Left renal cortex interstitium (tissue), 4 donors: ENCODE data around the gene ANKRD12. TPM values are rescaled to one million over a fixed set of nuclear protein-coding genes. Genes with fewer than 3 reads are reported as not detected.

ENCODE experiments used
- DNase-seq, 4 donors: peaks; one replicate each; pipeline ENCODE4 v3.0.0-alpha.2; 2013; ENCODE audit warnings: low read depth in 4 of 4, low spot score in 2 of 4, missing footprints in 1 of 4
- polyA plus RNA-seq, 4 donors: library from polyadenylated mRNA; unstranded; fragments of 120-200 nt; gene quantifications; one replicate each; pipeline ENCODE4 v1.2.1, GENCODE V29; 2013; ENCODE audit not compliant: insufficient read length in 4 of 4

ANKRD12 gene
- polyA plus RNA-seq, 4 donors, result 29.4 to 32.0 (median 30.7) TPM

DNA sequence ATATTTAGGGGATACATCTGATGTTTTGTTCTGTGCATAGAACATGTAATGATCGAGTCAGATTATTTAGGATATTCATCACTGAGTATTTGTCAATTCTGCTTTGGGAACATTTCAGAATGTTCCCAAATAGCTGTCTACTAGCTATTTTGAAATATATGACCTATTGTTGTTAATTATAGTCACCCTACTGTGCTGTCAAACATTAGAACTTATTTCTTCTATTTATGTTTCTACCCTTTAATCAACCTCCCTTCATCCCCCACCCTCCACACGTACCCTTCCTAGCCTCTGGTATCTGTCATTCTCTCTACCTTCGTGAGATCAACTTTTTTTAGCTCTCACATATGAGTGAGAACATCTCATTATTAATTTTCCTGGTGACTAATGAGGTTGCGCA lies 40.9 kb downstream of the ANKRD12 start:
- no peak for DNase-seq

DNA sequence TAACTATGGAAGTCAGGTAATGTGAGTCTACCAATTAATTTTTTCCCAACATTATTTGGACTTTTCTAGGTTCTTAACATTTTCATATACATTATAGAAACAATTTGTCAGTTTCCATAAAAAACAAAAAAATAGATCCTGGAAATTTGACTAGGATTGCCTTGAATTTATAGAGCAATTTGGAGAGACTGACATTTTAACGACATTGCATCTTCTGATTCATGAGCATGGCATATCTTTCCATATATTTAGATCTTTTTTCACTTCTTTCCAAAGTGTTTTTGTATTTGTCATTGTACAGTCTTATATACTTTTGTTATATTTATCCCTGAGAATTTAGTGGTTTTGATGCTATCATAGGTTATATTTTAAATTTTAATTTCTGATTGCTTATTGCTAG lies 42.0 kb downstream of the ANKRD12 start:
- DNase-seq, result no peak

DNA sequence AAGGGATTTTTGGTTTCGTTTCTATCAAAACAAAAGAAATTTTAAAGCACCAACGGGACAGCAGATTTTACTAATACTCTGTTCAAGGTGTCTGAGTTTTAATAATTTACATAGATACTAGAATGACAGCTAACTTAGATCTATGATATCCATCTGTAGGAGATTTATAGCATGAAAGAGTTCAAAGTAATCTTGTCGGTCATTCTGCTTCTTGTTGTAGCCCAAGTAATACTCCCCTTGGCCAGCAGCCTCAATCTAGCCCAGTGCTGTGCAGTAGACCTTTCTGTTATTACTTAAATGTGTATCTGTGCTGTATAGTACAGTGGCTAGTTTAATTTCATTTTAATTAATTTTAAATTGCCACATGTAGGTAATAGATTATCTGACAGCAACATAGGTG lies 44.7 kb downstream of the ANKRD12 start:
- DNase-seq, result no peak

DNA sequence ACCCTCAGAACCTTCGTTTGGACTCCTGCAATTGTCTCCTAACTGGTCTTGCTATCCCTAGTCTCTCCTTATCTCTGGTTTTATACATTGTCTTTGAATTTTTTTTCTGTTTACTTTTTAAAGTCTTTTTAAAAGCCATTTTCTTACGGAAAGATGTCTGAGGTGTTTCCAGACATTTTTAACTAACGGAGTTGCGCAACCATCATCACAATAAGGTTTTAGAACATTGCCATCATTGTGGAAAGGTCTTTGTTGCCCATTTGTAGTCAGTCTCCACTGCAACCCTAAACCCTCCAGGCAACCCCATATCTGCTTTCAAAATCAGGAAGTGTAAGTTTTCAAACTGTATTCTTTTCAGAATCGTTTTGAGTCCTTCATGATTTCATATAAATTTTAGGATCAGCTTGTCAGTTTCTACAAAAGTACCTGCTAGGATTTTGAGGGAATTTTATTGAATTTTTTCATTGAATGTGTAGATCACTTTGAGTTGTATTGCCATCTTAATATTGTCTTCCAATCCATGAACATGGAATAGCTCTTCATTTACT lies 46.3 kb downstream of the ANKRD12 start:
- DNase-seq, result no peak

DNA sequence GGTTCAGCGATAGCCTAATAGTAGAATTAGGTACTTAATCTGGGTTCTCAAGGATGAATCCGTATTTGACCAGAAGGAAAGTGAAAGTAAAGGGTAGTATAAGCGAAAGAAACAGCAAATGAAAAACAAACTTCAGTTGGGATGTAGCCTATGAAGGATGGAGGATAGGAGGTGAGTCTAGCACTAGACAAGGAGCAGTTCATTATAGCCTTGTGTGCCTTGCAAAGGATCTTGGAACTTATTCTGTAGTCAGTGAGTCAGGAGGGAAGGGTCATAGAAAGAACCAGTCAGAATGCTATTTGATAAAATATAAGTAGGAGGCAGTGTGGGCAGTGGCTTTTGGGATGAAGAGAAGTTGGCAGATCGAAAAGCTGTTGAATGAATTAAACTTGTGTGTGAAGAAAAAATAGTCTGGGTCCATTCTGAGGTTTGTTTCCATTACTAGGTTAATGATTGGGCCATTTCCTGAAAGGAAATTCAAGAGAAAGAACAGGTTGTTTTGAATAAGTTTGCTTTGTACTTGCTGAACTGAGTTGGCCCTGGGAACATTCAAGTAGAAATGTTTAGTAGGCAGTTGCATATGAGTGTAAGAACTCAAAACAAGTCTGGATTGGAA lies 48.5 kb downstream of the ANKRD12 start:
- no peak for DNase-seq

DNA sequence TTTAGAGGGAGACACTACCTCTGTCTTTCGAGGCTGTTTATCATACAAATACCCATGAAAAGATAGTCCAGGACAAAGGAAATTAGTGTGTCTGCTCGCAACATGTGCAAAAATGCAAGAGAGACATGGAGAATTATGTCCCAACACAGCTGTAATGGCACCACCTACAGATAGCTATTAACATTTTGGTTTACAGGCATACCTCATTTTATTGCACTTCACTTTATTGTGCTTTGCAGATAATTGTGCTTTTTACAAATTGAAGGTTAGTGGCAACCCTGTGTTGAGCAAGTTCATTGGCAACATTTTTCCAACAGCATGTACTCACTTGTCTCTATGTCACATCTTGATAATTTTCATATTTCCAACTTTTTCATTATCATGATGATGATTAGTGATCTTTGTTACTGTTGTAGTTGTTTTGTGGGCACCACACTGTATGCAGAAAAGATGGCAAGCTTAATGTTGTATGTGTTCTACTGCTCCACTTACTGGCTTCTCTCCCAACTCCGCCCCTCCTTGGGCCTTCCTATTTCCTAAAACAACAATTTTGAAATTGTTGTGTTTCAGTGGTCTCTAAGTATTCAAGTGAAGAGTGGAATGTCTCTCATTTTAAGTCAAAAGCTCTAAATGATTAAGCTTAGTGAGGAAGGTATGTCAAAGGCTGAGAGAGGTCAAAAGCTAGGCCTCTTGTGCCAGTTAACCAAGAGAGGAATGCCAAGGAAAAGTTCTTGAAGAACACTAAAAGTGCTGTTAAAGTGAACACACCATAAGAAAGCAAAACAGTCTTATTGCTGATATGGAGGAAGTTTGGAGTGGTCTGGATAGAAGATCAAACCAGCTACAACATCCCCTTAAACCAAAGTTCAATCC lies 52.0 kb downstream of the ANKRD12 start:
- no peak for DNase-seq

DNA sequence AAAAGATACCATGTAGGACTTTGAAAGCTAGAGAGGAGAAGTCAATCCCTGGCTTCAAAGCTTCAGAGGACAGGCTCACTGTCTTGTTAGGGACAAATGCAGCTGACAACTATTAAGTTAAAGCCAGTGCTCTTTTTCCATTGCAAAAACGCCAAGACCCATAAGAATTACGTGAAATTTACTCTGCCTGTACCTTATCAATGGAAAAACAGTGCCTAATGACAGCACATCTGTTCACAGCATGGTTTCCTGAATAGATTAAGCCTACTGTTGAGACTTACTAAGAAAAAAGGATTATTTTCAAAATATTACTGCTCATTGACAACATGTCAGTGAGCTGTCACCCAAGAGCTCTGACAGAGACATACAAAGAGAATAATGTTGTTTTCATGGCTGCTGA lies 52.9 kb downstream of the ANKRD12 start:
- no peak for DNase-seq

DNA sequence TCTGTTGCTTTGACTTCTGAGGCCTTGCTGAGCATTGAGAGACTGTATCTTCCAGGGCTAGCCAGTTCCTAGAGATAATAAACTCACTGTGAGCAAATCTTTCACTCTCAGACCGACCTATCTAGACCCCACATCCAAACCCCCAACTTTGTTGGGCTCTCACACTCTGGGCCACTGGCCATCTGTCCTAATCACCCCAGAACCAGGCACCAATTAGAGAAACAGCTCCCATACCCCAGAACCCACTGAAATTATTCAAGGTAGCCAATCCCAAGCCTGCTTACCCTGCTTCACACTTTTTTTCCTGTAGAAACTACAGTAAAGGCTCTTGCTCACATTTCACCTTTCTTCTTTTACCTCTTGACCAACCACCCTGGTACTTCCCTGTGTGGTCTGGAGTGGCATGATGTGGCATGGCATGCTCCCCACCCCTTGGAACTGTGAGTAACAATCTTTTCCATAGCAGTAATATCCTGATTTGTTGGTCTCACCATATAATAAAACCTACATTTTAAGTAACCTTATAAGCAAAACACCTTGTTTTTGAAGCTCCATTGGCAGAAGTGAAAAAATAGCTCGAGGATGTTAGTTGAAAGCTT lies 55.2 kb downstream of the ANKRD12 start:
- no peak for DNase-seq

DNA sequence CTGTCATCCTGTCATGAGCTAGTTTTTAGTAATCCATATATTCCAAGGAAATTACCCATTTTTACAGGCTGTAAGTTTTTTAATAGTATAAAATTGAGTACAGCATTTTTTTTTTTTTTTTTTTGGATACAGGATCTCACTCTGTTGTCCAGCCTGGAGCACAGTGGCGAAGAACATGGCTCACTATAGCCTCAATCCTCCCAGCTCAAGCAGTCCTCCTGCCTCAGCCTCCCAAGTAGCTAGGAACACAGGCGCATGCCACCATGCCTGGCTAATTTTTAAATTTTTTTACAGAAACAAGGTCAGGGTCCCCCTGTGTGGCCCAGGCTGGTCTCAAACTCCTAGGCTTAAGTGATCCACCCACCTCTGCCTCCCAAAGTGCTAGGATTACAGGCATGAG lies 56.5 kb downstream of the ANKRD12 start:
- DNase-seq, result no peak

DNA sequence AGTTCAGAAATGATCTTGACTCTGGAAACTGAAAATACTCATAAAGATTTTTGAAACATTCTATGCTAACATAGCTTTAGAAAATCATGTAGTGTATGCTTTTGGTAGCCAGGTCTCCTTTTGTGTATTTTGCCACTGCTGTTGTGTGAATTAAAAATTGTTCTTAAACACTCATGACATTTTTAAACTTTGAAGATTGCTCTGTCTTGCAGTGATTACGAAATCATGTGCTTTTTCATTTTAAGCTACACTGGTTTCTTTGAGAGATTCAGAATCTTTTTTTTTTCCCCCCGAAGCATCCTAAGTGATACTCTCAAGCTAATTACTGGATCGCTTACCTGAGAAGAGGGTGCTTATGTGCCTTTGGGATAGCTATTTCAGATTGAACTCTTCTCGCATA lies 60.0 kb downstream of the ANKRD12 start:
- DNase-seq, result no peak

DNA sequence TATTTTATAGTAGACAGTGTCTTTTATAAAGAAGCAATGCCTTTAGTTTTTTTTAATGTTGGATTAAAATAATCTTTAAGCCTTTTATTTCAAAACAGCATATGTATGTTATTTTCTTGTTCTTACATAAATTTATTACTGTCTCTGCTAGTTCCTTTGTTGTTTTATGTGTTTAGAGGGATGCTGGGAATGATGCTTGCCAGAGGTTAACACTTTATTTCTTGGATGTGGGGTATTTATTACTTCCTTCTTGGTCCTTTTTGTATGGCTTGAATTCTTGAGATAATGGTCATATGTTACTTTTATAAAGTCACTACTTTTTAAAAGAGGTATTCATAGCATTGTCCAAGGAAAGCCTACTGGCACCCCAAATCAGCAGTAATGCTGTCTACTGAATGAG lies 63.1 kb downstream of the ANKRD12 start:
- peak in 3 of 4 donors; percentile 23 to 34 (median 29) for DNase-seq

DNA sequence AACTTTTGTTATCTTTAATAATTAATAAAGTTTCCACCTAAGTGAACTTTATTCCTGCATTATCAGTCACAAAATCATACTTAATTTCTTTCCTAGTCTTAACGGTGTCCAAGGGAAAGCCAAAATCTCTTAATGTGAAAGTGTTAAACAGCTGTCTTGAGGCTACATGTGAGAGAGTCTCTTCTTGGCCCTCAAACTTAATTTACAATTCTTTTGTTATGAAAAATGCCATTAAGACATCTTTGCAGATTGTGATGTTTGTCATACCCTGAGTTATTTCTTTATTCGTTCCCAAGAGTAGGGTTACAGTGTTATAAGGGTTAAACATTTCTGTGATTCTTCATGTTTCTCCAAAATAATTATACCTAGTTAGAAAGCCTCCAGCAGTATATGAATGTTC lies 64.6 kb downstream of the ANKRD12 start:
- DNase-seq, result no peak

DNA sequence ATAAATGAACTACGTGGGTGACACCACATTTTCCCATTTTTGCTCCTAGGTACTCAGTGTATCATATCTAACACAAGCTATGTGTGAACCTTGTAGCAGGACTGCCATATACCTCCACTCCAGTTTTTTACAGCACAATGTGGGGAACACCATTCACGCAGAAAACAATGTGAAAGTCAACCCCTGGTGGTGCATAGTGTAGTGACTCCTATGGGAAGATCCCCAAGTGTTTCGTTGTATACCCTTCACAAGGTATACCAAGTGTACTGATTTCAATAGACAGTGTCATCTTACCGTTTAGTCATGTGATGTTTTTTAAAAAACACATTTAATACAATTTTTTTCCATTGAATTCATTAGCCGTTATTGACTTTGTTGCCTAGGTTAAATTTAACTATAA lies 68.1 kb downstream of the ANKRD12 start:
- no peak for DNase-seq

DNA sequence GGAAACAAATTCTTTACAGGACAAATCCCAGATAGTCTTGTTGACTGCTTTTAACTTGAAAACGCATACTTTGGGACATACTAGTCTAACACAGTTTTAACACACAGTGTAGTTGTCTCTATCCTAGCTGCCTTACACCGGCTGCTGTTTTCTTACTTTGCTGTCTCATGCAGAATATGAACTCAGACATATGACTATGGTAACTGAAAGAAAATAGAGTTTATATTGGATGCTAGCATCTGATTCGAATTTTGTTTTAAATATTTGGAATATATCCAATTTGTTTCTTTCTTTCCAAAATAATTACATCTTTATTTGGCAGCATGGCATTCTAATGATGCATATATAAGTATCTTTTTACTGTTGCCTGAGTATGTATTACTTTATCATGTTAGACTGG lies 69.8 kb downstream of the ANKRD12 start:
- DNase-seq, result no peak

DNA sequence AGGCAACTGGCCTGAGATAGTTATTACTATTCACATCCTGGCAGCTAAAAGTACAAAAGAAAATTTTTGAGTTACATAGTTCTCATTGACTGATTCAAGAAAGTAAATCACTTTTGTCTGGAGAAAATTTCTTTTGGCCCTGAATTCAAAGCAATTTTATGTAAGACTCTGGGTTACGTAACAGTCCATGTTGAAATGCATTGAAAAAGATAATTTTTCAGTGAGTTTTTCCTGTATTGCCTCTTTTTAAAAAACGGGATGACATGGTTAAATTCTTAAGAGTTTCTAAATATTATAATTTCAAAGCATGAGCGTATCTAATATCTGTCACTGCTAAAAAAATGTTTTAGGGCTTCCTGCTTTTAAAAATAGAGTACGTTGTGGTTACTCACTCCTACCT lies 72.7 kb downstream of the ANKRD12 start:
- no peak for DNase-seq

DNA sequence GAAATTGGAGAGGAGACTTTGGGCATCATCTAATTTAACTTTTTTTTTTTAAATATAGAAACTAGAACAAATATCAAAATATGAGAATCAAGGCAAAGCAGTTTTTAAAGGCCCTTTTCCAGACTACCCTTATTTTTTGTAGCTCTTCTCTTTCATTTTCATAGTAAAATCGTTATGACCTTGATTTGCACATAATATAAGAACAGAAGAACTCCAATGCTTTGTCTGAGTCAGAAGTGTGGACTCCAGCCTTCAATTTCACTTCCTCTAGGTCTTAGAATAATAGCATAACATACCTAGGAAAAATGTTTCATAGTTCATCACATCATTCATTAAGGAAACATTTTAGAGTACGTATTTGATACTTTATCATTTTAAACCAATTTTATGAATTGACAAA lies 74.4 kb downstream of the ANKRD12 start:
- no peak for DNase-seq

DNA sequence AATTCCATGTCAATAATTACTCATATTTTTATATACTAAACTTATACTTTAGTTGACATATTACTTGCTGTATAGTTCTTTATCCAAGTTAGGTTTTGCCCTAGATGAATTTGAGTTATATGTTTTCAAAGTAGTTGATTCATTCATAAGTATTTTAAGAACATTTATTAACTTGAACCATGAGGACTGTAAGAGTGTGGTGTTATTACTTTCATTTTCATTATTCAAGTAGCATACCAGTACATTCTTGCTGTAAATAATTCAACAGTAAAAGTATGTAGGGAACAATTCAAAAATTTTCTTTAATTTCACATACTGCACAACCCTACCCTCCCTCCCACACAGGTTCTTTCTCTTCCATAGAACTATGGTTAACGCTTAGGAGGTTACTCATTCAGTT lies 75.4 kb downstream of the ANKRD12 start:
- no peak for DNase-seq

DNA sequence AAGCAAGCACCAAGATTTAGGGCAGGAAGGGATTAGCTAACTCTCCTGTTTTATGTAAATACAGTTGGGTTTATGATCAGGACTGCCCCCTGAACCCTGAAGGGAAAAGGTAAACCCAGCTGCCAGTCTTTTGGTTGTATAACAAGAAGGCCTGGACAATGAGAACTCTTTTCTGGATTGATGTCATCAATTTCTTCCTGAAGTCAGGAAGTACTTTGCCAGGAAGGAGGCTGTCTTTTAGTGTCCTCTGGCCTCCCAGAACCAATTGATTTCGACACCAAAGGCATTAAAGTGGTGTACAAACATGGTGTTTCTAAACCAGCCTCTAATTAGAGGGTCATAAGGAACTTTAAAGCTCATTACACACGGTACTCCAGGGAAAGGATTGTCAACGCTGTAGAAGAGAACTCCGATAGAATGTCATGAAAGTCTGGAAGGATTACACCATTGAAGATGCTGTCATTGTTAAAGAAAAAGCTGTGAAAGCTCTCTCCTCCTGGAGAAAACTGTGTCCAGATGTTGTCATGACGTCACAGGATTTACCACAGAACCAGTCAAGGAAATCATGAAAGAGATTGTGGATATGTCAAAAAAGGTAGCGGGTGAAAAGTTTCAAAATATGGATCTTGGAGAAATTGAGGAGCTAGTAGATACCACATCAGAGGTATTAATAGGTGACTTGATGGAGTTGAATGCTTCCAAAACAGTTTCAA lies 78.8 kb downstream of the ANKRD12 start:
- DNase-seq, result no peak

DNA sequence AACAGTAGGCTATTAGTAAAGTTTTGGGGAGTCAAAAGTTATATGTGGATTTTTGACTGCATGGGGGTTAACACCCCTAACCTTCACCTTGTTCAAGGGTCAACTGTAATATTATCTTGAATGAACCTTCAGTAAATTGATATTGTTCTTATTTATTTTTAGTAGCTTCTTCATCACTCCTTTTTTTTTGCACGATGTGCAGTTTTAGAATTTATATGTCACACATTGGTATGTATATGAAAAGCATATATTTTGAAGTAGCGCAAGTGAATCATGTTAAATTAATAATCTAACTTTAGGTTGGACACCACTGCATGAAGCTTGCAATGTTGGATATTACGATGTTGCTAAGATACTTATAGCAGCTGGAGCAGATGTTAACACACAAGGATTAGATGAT lies 79.9 kb downstream of the ANKRD12 start:
- DNase-seq, result no peak

DNA sequence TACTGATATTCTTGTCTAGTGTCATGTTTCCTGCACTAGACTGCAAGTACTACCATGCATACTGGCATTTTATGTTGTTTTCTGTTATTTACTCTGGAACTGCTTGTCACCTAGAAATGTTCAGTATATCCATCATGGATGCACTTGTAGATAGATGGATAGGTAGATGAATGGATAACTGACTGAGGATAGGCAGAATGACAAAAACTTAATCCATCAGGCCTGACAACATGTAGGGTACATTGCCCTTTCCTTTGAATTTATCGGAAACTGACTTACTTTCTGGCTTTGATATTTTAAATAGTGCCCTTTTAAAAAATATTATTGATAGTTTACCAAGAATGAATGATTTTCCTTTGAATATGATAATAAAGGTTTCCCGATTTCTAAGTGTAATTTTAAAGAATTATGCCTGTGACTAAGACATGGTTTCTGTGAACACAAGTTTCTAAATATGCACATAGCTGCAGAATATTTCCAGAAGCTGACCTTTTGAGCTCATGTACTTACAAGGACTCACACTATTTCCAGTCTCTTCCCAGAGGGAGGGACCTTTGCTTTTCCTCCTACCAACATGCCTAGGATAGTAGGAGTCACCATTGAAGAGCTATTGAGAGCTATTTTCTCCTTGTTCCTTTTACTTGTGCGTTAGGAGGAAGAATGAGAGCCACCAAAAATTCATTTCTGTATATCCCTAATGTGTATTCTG lies 81.3 kb downstream of the ANKRD12 start:
- DNase-seq, result no peak
